ENCODE measurements around the gene VAMP5. TPM values are rescaled to one million over a fixed set of nuclear protein-coding genes. Genes with fewer than 3 reads are reported as not detected.

Gene VAMP5
- total and polyA plus RNA-seq, 2 donors (not counting 3 experiments of a cell fraction or from before 2014, with no cell fraction given): 186 to 624 TPM

DNA sequence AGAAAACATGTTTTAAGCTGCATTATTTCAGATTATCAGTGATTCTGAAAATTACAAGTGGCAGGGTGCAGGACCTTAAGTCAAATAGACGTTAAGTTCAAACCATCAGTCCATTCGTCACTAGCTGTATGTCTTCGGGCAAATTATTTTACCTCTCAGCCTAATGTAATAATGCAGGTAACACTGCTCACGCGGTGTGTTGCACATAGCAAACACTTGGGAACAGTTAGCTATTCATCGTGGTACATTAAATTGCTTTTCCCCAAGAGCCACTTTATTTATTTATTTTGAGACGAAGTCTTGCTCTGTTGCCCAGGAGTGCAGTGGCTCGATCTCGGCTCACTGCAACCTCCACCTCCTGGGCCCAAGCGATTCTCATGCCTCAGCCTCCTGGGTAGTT is 35.1 kb upstream of the VAMP5 start:
- no peaks in the 10 kb centered on the region for H3K9me1 ChIP-seq (replicated peaks; ENCODE audit: control insufficient read depth, extremely low read depth, insufficient read depth, low read length)
- H3K36me3 ChIP-seq (ENCODE audit: control insufficient read depth in 2 of 2, extremely low read depth in 1 of 2, insufficient read depth in 2 of 2, low read length in 2 of 2): peaks cover 13 to 40% of the 10 kb centered on the region in 2 experiments
- H3K4me2 ChIP-seq (ENCODE audit: insufficient read depth, low read length): no peak overlapping the region
- H3K27ac ChIP-seq (ENCODE audit: insufficient read depth, low read depth, low read length): no peak overlapping the region
- no peak overlapping the region for H2AFZ ChIP-seq (ENCODE audit: low read depth, low read length)
- ChIA-PET CTCF (interaction anchor here (1.0 to 6.8 kb wide), 9 partner anchors 29 to 482 kb away, joined by 3 to 236 read pairs (median 4); partner anchors contain the start of gene SH2D6), POLR2A (interaction anchor here (0.6 to 6.3 kb wide), 5 partner anchors 9 to 130 kb away, joined by 3 to 73 read pairs (median 4); partner anchors contain the start of genes MAT2A and SH2D6)
- dilution Hi-C loops (cut with MboI; ENCODE audit: extremely low pct_ligation_motif_present, low sequenced_read_pairs) (no loop called here), intact Hi-C loops (cut with micrococcal nuclease) (no loop called here)
- no peaks in the 10 kb centered on the region for H3K27me3 ChIP-seq (ENCODE audit: control insufficient read depth in 2 of 2, insufficient read depth in 2 of 2, low read length in 2 of 2)
- TSS peak; percentile 8 for BruUV-seq (replicated peaks)
- DNase-seq (ENCODE audit: low read depth, low spot score) (no peak), FAIRE-seq (no peak)
- no peak overlapping the region for H3K9ac ChIP-seq (replicated peaks; ENCODE audit: extremely low read depth, insufficient read depth, low read length)
- TF ChIP-seq, protein P1, sequence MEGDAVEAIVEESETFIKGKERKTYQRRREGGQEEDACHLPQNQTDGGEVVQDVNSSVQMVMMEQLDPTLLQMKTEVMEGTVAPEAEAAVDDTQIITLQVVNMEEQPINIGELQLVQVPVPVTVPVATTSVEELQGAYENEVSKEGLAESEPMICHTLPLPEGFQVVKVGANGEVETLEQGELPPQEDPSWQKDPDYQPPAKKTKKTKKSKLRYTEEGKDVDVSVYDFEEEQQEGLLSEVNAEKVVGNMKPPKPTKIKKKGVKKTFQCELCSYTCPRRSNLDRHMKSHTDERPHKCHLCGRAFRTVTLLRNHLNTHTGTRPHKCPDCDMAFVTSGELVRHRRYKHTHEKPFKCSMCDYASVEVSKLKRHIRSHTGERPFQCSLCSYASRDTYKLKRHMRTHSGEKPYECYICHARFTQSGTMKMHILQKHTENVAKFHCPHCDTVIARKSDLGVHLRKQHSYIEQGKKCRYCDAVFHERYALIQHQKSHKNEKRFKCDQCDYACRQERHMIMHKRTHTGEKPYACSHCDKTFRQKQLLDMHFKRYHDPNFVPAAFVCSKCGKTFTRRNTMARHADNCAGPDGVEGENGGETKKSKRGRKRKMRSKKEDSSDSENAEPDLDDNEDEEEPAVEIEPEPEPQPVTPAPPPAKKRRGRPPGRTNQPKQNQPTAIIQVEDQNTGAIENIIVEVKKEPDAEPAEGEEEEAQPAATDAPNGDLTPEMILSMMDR (IDR thresholded peaks at IDR 0.05; ENCODE audit: extremely low read depth in 1 of 2, insufficient read depth in 1 of 2, low read depth in 1 of 2, low read length in 2 of 2): no peak
- TF ChIP-seq GATA2 (IDR thresholded peaks at IDR 0.05; ENCODE audit: insufficient read depth, insufficient read length, low read depth, low read length): no peak
- TF ChIP-seq JUN (IDR thresholded peaks at IDR 0.05; ENCODE audit: borderline replicate concordance, insufficient read depth, insufficient read length, low read depth): no peak
- TF ChIP-seq FOS (IDR thresholded peaks at IDR 0.05; ENCODE audit: borderline replicate concordance, insufficient read depth, low read length): no peak
- TF ChIP-seq EZH2 (IDR thresholded peaks at IDR 0.05; ENCODE audit: borderline replicate concordance, low read depth, low read length, severe bottlenecking): no peak
- TF ChIP-seq MYC (IDR thresholded peaks at IDR 0.05; ENCODE audit: low read depth, low read length): no peak
- no peak for TF ChIP-seq POLR2AphosphoS5 (IDR thresholded peaks at IDR 0.05; ENCODE audit: insufficient read depth, low read depth, low read length)
- TF ChIP-seq, protein P2, sequence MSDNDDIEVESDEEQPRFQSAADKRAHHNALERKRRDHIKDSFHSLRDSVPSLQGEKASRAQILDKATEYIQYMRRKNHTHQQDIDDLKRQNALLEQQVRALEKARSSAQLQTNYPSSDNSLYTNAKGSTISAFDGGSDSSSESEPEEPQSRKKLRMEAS (IDR thresholded peaks at IDR 0.05; ENCODE audit: insufficient read depth, insufficient read length): no peak
- TF ChIP-seq POLR2A (IDR thresholded peaks at IDR 0.05; ENCODE audit: low read depth, low read length): no peak
- no peaks in the 10 kb centered on the region for H3K9me3 ChIP-seq (replicated peaks; ENCODE audit: control insufficient read depth, insufficient read depth, low read length)
- no peaks in the 10 kb centered on the region for H3K79me2 ChIP-seq (ENCODE audit: control insufficient read depth, insufficient read depth, low read length)
- no peaks in the 10 kb centered on the region for H4K20me1 ChIP-seq (replicated peaks; ENCODE audit: control insufficient read depth, extremely low read depth, insufficient read depth, low read length)
- H3K4me1 ChIP-seq (ENCODE audit: control insufficient read depth, extremely low read depth, insufficient read depth, low read length): peaks cover 17% of the 10 kb centered on the region
- H3K4me3 ChIP-seq (replicated peaks in 1 of 3; ENCODE audit: insufficient read depth in 1 of 3, low read depth in 1 of 3, low read length in 3 of 3): no peak overlapping the region
